HG03060 (cell line): ENCODE measurements around the gene PPM1N.

ENCODE experiments used
- ATAC-seq: cut with Tn5 transposase; IDR thresholded peaks from one replicate; pipeline ENCODE4 v1.9.1; 2021; ENCODE audit warnings: low read depth, moderate number of reproducible peaks; ENCODE audit not compliant: unreplicated experiment

Gene PPM1N

GRCh38 chr19:45485305-45486077 lies 12.8 kb upstream of the PPM1N start:
- ATAC-seq: peak; percentile 72

DNA sequence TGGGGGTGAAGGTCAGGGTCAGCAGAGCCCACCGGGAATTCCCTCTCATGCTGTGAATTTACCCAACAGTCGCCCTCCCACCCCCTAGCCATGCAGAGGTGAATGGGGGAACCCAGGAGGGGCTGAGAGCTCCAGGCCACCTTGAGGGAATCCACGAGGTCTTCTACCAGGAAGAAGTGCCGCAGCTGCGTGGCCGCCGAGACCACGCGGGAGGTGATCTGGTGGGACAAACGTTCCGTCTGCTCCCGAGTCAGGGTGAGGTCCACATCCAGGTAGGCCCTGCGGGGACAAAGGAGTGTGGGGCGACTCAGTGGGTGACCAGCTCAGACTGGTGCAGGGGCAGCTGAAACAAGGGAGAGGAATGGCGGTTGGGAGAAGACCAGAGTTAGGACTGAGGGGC lies 9.5 kb upstream of the PPM1N start:
- ATAC-seq: no peak

DNA sequence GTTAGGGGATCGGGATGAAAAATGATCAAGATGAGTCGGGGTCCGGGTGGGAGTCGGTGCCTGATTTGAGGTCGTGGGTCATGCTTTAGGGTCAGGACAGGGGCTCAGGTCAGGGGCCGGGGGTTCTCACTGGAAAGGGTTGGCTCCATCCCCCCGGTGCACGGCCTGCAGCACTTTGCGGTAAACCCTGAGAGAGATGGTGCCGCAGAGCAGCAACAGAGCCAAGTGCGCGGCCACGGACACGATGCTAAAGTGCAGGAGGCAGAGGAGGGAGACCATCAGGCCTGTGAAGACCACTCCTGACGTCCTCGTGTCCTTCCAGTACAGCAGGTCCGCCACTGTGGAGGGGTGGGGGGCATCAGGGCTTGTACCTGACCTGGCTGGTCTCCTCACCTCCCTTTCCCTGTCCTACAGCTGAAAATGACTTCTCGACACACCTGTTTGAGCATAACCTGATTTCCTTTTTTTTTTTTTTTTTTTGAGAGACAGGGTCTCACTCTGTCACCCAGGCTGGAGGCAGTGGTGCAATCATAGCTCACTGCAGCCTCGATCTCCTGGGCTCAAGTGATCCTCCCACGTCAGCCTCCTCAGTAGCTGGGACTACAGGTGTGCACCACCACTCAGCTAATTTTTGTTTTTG lies 8.9 kb upstream of the PPM1N start:
- no peak for ATAC-seq

- ATAC-seq: no peak
Observed at GRCh38 chr19:45492137-45492626, 6.1 kb upstream of the PPM1N start.

DNA sequence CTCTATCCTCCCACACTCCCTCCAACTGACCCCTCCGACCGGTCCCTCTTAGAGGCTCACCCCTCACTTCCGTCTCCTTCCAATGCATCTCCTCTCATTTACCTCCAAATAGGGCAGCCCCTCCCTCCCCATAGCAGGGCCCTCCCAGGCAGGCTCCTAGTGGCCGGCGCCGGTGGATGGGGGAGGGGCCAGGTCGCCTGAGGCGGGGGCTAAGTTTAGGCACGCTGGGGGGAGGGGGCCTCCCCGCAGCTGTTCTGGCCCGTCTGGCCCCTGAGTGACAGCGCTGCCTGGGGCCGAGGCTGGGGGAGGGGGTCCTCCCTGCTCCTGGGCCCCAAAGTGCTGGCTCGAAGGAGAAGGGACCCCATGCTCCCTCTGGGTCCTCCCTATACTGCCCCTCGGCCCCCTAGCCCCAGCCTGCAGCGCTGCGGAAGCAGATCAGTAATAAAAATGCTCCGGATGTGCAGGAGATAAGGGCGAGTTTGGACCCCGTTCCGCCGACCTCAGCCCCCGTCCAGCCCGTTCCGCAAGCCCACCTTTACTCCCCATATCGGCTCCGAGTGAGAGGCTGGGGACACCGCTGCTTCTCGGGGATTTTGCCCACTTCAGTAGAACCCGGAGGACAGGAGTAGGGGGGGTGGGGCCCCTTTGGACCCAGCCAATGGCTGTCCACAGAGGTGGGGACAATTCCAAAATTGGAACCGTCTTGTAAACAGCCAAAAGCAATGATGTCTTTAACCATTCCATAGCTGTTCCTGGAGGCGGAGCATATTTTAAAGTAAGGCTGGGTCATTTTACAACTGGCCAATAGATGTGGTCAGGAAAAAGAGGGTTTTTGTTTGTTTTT lies 5.4 kb upstream of the PPM1N start:
- ATAC-seq: no peak

GRCh38 chr19:45494261-45494916 lies 3.9 kb upstream of the PPM1N start:
- no peak for ATAC-seq

DNA sequence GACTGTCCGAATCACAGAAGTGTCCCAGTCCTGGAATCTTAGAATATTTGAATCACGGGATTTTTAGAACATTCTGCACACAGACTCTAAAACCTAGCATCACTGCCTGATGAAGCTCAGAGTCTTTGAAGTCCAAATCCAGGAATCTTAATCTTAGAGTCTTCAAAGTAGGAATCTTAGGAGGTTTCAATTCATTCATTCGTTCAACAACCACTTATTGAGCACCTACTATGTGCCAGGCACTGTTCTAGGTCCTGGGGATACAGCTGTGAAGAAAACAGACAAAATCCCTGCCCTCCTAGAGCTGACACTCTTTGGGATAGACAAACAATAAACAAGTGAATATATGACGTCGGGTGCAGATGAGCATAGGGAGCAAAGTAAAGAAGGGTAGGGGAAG lies 3.1 kb upstream of the PPM1N start:
- ATAC-seq: no peak

DNA sequence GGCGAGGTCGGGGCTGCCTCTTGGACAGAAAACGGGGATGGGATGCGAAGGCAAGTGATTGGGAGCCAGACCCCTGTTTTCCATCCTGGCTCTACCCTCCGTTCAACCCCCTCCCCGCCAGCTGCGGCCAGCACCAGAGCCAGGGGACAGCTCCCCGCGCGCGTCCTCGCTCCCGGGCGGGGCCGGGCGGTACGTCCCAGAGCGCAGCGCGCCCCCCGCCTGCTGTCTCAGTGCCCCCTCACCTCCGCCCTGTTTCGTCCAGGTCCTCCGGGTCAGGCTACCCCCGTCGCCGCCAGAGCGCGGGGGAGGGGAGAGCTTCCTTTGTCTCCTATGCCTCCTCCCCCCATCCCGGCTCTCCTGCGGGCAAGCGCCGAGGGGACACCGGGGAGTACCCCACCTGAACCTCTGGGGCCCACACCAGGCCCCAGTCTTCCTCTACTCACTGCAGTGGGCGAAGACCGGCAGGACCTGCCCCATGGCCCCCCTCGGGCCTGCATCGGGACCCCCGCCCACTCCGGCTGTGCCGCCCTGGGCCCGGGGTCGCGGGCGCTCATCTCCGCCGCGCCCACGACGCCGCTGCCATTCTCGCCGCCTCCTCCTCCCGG lies 1.8 kb upstream of the PPM1N start:
- no peak for ATAC-seq

- no peak for ATAC-seq
Observed at GRCh38 chr19:45497791-45498190, 452 bp upstream of the PPM1N start.

DNA sequence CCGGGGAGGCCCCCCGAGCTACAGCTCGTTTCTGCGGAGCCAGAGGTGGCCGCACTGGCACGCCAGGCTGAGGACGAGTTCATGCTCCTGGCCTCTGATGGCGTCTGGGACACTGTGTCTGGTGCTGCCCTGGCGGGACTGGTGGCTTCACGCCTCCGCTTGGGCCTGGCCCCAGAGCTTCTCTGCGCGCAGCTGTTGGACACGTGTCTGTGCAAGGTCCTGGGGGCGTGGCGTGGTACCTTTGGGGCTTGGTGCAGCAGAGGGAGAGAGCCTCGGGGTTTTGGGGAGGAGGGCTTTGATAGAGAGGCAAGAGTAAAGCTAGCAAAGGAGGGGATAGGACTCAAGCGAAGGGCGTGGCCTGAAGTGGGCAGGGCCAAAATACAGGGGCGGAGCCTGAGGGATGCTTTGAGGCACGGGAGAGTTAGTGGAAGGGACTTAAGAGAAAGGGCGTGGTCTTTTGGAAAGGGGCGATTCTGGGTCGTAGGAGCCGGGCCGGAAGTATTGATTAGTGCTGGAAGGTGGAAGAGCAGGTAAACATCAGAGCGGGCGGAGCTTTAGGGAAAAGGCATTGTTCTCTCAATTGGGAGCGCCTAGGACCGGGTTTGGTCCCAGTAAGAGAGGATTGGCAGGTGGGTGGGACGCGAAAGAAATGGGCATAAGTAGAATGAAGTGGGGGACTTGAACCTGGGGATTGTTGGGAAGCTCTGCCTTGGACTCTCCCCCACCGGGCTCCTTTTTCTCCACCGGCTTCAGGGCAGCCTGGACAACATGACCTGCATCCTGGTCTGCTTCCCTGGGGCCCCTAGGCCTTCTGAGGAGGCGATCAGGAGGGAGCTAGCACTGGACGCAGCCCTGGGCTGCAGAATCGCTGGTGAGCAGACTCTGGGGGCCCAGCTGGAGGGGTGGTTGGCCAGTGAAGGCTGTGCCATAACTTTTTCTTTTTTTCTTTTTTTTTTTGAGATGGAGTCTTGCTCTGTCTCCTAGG lies 1.2 kb downstream of the PPM1N start:
- no peak for ATAC-seq

DNA sequence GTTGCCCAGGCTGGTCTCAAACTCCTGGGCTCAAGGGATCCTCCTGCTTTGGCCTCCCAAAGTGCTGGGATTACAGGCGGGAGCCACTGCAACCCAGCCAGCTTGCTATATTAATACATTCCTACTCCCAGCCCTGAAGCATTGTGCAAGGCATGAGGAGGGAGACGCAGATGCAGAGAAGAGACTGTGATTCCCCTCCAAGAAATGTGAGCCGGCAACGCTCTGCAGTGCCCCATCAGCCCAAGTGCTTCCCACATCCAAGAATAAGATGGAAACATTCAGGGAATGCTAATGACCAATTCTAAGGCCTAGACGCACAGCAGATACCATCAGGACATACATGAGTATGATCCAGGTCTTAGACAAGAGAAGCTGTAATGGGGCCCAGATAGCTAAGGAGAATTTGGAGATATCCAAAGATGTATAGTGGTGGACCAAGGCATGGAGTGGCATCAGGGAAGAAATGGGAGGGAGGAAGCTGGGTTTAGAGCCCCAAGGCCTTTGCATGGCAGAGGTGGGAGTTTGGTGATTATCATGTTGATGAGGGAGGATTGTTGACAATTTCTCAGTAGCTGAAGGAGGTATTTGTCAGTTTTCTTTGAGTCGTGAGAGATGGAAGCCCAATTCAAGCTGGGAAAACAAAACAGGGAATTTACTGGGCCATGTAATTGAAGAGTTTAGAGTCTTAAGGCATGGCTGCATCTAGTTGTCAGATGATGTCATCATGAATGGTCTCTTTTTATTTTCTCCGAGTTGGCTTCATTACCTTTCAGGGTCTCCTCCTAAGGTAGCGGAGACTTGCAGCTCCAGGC lies 2.9 kb downstream of the PPM1N start:
- no peak for ATAC-seq

GRCh38 chr19:45501730-45502014 lies 3.4 kb downstream of the PPM1N start:
- no peak for ATAC-seq

DNA sequence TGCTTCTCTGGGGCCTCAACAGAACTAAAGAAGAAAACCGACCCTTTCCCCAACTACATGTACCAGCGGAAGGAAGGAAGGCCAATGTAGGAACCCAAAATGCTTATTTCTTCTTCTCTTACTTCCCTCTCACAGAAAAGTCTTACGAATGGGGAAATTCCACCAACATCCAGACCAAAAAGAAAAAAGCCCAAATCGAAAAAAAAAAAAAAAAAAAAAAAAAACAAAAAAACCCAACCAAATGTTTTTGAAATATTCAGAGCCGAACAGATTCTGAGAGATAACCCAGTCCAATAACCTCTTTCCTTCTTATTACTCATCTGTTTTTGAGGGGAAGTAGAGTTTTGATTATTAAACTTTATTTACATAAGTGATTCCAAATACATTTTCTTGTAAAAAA lies 3.9 kb downstream of the PPM1N start:
- ATAC-seq: no peak

GRCh38 chr19:45503909-45504308 lies 5.7 kb downstream of the PPM1N start:
- ATAC-seq: no peak

DNA sequence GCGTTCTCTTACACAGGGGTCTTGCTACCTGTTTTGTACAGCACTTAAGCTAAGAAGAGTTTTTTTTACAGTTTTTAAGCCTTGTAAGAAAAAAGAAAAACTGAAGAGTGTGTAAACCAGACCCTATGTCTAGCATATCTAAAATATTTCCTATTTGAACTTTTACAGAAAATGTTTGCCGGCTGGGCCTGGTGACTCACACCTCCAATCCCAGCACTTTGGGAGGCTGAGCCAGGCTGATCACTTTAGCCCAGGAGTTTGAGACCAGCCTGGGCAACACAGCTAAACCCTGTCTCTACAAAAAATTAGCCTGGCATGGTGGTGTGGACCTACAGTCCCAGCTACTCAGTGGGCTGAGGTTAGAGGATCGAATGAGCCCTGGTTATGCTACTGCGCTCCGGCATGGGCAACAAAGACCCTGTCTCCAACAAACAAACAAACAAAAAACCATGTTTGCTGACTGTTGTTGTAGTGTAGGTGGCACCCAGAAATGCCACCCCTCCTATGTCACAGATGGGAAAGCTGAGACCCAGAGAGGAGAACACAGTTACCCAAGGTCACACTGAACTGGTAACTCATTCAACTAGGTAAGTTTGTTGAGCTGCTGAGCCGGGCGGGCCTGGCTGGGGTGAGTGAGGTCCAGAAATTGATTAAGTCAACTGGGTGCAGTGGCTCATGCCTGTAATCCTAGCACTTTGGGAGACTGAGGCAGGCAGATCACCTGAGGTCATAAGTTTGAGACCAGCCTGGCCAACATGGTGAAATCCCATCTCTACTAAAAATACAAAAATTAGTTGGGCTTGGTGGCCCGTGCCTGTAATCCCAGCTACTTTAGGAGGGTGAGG lies 7.1 kb downstream of the PPM1N start:
- ATAC-seq: no peak

DNA sequence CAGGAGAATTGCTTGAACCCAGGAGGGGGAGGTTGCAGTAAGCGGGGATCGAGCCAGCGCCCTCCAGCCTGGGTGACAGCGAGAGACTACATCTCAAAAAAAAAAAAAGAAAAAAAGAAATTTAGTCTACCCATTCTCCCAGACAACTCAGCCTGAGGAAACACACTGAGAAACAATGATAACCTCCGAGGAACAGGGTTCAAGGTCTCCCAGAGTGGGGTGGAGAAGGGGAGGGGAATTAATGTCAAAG lies 7.7 kb downstream of the PPM1N start:
- ATAC-seq: no peak

- peak; percentile 48 for ATAC-seq
Observed at GRCh38 chr19:45506246-45506988, 8.2 kb downstream of the PPM1N start.
